Osteoblast (primary cell): Measurements from ENCODE around the gene SSTR3. TPM values are rescaled to one million over a fixed set of nuclear protein-coding genes. Genes with fewer than 3 reads are reported as not detected.

Experiments
- DNase-seq: peaks from one replicate; pipeline ENCODE4 v3.0.0; 2011; ENCODE audit warnings: low spot score, mixed read lengths; ENCODE audit not compliant: insufficient read length; ENCODE audit errors: missing footprints
- H2AFZ ChIP-seq: 2 replicates; pipeline ENCODE4 v1.6.0; 2011; ENCODE audit warnings: mild to moderate bottlenecking, low read length
- H3K27ac ChIP-seq: 2 replicates; pipeline ENCODE4 v1.5.1; 2011; ENCODE audit warnings: mild to moderate bottlenecking, low read depth, low read length, moderate library complexity
- H3K27me3 ChIP-seq: 2 replicates; pipeline ENCODE4 v1.6.0; 2012; ENCODE audit warnings: mild to moderate bottlenecking, control low read depth, inconsistent platforms, low read length, moderate library complexity; ENCODE audit not compliant: insufficient read depth
- H3K36me3 ChIP-seq: 2 replicates; pipeline ENCODE4 v1.5.1; 2011; ENCODE audit warnings: mild to moderate bottlenecking, low read length, control low read depth, moderate library complexity; ENCODE audit not compliant: insufficient read depth
- H3K4me1 ChIP-seq: 2 replicates; pipeline ENCODE4 v1.5.1; 2011; ENCODE audit warnings: mild to moderate bottlenecking, low read length, control low read depth, moderate library complexity; ENCODE audit not compliant: insufficient read depth
- H3K4me2 ChIP-seq: 2 replicates; pipeline ENCODE4 v1.6.0; 2011; ENCODE audit warnings: mild to moderate bottlenecking, low read length; ENCODE audit not compliant: insufficient read depth
- H3K4me3 ChIP-seq: fragments of 200-600 bp; sonication (generic); 3 replicates; pipeline ENCODE4 v1.5.1; 2012; ENCODE audit warnings: mild to moderate bottlenecking, low read length, inconsistent platforms; ENCODE audit not compliant: insufficient read depth
- H3K79me2 ChIP-seq: 2 replicates; pipeline ENCODE4 v1.6.0; 2012; ENCODE audit warnings: mild to moderate bottlenecking, low read length, control low read depth, inconsistent platforms; ENCODE audit not compliant: insufficient read depth
- H3K9me3 ChIP-seq: 2 replicates; pipeline ENCODE4 v1.5.1; 2011; ENCODE audit warnings: low read depth, low read length, control low read depth
- H4K20me1 ChIP-seq: 2 replicates; pipeline ENCODE4 v1.6.0; 2012; ENCODE audit warnings: mild to moderate bottlenecking, low read length, control low read depth; ENCODE audit not compliant: insufficient read depth
- total RNA-seq: library from RNA; depleted of rRNA; stranded (reverse); fragments of >200 nt; gene quantifications from 2 replicates; pipeline ENCODE4 v1.2.3, GENCODE V29; 2012
- TF ChIP-seq, protein P1 (sequence below): IDR thresholded peaks from 2 replicates; pipeline ENCODE4 v1.5.1; 2011; ENCODE audit warnings: mild to moderate bottlenecking, low read depth, low read length, moderate library complexity; ENCODE audit errors: extremely low read depth

SSTR3 gene
- total RNA-seq, 1 donor, result not detected

DNA sequence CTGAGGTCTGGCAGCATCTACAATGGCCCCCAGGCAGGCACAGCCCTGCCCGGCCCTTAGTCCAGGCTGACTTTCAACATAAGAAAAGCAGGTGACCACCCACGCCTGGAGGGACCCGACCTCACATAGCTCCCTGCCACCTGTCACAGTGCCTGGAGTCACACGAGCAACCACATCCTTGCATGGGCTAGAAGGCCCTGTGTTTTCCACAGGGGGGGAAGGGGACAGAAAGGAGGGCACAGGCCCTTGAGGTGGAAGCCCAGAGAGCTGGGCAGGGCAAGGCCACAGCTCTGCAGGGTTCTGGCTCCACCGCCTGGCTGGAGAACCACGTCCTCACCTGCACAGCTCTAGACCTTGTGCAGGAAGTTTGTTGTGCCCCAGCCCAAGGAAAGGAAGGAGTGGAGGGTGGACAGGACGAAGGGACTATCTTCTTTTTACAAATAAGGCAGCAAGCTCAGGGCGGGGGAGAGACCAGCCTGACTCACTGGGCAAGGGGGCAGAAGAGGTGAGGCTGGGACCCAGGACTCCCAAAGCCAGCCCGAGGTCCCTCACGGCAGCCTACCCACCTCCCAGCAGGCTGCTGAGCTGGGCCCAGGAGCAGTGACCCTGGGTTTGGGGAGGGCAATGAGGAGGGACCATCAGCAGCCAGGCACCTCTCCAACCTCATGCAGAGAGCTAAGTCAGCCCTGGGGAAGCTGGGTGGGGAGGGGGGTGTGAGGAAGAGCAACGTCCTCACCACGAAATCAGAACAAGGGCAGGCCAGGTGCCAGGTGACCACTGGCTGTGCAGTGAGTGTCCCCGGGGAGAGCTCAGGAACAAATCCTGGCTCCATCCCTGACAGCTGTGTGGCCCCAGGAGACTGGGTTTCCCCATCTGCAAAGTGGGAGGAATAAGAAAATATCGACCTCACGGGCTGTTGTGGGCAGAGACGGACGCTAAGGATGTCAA is 28.6 kb downstream of the SSTR3 start:
- no peak overlapping the region for H2AFZ ChIP-seq
- no peaks in the 10 kb centered on the region for H4K20me1 ChIP-seq
- no peaks in the 10 kb centered on the region for H3K36me3 ChIP-seq
- no peak overlapping the region for H3K4me3 ChIP-seq
- H3K27me3 ChIP-seq, result no peaks in the 10 kb centered on the region
- H3K4me2 ChIP-seq, result no peak overlapping the region
- H3K27ac ChIP-seq, result no peak overlapping the region
- peak; percentile 58 for DNase-seq
- TF ChIP-seq, protein P1, sequence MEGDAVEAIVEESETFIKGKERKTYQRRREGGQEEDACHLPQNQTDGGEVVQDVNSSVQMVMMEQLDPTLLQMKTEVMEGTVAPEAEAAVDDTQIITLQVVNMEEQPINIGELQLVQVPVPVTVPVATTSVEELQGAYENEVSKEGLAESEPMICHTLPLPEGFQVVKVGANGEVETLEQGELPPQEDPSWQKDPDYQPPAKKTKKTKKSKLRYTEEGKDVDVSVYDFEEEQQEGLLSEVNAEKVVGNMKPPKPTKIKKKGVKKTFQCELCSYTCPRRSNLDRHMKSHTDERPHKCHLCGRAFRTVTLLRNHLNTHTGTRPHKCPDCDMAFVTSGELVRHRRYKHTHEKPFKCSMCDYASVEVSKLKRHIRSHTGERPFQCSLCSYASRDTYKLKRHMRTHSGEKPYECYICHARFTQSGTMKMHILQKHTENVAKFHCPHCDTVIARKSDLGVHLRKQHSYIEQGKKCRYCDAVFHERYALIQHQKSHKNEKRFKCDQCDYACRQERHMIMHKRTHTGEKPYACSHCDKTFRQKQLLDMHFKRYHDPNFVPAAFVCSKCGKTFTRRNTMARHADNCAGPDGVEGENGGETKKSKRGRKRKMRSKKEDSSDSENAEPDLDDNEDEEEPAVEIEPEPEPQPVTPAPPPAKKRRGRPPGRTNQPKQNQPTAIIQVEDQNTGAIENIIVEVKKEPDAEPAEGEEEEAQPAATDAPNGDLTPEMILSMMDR, result no peak
- no peaks in the 10 kb centered on the region for H3K9me3 ChIP-seq
- no peaks in the 10 kb centered on the region for H3K79me2 ChIP-seq
- H3K4me1 ChIP-seq, result peaks cover 22% of the 10 kb centered on the region

GRCh38 chr22:37182949-37183245 is 29.4 kb downstream of the SSTR3 start:
- Histone ChIP-seq H3K27me3 (no peaks in the 10 kb centered on the region), H3K4me2 (no peak overlapping the region)

DNA sequence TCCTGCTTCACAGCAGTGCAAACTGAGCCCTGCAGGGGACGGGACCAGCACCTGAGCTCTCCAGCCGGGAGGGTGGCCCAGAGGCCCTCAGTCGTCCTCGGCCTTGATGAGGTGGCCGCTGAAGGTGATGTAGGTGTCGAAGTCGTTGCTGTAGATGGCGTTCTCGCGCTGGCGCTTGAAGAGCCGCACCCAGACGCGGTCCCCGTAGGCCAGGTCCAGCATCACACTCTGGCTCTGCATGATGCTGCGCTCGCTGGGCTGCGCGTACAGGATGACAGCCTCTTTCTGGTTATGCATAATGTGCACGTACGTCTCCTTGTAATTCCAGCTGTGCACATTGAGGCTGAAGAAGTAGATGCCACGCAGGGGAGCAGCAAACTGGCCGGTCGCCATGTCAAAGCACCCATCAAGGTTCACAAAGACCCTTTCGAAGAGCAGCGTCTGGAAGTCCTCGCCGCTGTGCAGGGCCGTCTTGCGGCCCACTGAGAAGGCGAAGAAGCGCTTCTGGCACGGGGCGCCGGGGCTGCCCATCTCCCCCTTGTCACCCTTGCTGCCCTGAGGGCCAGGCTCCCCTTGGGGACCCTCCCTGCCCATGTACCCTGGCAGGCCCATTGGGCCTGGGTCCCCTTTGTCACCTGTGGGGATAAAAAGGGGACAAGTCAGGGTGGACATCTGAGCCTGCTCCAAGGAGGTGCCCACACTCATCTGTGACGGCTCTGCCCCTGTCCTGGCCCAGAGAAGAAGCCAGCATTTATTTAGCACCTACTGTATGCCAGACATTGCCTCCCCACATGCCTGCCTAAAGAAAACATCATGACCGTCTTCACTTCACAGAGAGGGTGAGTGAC is 30.0 kb downstream of the SSTR3 start:
- DNase-seq, result peak; percentile 66
- H2AFZ ChIP-seq, result no peak overlapping the region
- TF ChIP-seq, protein P1, result no peak
- H3K27ac ChIP-seq, result no peak overlapping the region
- H4K20me1 ChIP-seq, result no peaks in the 10 kb centered on the region
- H3K4me3 ChIP-seq, result no peak overlapping the region
- H3K36me3 ChIP-seq, result no peaks in the 10 kb centered on the region
- H3K27me3 ChIP-seq, result no peaks in the 10 kb centered on the region
- H3K4me2 ChIP-seq, result no peak overlapping the region
- no peaks in the 10 kb centered on the region for H3K9me3 ChIP-seq
- peaks cover 16% of the 10 kb centered on the region for H3K4me1 ChIP-seq
- no peaks in the 10 kb centered on the region for H3K79me2 ChIP-seq

More at GRCh38 chr22:37182949-37183245, 29.4 kb downstream of the SSTR3 start:
- Histone ChIP-seq H3K4me3 (no peak overlapping the region), H3K27ac (no peak overlapping the region), H3K9me3 (no peaks in the 10 kb centered on the region), H3K4me1 (peaks cover 22% of the 10 kb centered on the region), H3K79me2 (no peaks in the 10 kb centered on the region), H4K20me1 (no peaks in the 10 kb centered on the region), H2AFZ (no peak overlapping the region), H3K36me3 (no peaks in the 10 kb centered on the region)
- TF ChIP-seq, protein P1, result no peak
- DNase-seq, result no peak

DNA sequence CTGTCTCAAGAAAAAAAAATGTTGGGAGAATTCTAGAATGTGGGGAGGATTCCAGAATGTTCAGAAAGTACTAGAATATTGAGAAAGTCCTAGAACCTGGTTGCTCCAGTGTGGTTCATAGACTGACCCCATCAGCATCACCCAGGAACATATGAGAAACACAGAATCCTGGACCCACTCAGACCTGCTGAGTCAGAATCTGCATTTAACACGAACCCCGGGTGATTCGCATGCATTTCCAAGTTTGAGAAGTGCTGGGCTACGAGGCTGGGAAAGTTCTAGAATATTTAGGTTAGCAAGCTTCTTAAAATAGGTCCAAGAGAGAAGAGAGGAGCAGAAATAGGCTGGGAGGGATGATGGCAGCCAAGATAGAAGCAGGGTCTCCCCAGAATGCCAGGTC is 30.6 kb downstream of the SSTR3 start:
- Histone ChIP-seq H3K27me3 (no peaks in the 10 kb centered on the region), H3K79me2 (no peaks in the 10 kb centered on the region), H4K20me1 (no peaks in the 10 kb centered on the region), H3K9me3 (no peaks in the 10 kb centered on the region), H3K27ac (no peak overlapping the region), H2AFZ (no peak overlapping the region), H3K4me1 (peaks cover 14% of the 10 kb centered on the region), H3K36me3 (no peaks in the 10 kb centered on the region), H3K4me2 (no peak overlapping the region), H3K4me3 (no peak overlapping the region)
- peak; percentile 75 for DNase-seq
- TF ChIP-seq, protein P1, result no peak
